SU-DHL-6 (cell line): ENCODE data around the gene BBS2.

ENCODE experiments used
- H2AFZ ChIP-seq: fragments of 200-600 bp; sonication (generic); 2 replicates; pipeline ENCODE4 v1.6.1; 2014; ENCODE audit warnings: low read depth, mild to moderate bottlenecking, moderate library complexity, mixed read lengths, antibody characterized with exemption, low read length; ENCODE audit not compliant: severe bottlenecking
- H3F3A ChIP-seq: fragments of 200-600 bp; shearing (Covaris generic); 2 replicates; pipeline ENCODE4 v1.6.0; 2016; ENCODE audit warnings: antibody characterized with exemption, mild to moderate bottlenecking; ENCODE audit not compliant: insufficient read depth
- H3K27ac ChIP-seq: fragments of 200-600 bp; sonication (generic); 2 replicates; pipeline ENCODE4 v1.5.1; 2016; ENCODE audit warnings: low read depth, mild to moderate bottlenecking, low read length, moderate library complexity, mixed read lengths
- H3K27me3 ChIP-seq: fragments of 200-600 bp; sonication (generic), shearing (Covaris generic); 2 replicates; pipeline ENCODE4 v1.6.0; 2014; ENCODE audit warnings: mild to moderate bottlenecking, low read length
- H3K36me3 ChIP-seq: fragments of 200-600 bp; sonication (generic); 2 replicates; pipeline ENCODE4 v1.6.1; 2014; ENCODE audit warnings: mild to moderate bottlenecking, low read length, mixed read lengths
- H3K4me2 ChIP-seq: fragments of 300-600, 200-600 bp; shearing (Covaris generic), sonication (generic); 2 replicates; pipeline ENCODE4 v1.6.0; 2014; ENCODE audit warnings: low read length, low read depth, mild to moderate bottlenecking; ENCODE audit not compliant: poor library complexity, severe bottlenecking
- H3K4me3 ChIP-seq: fragments of 200-600 bp; sonication (generic); 2 replicates; pipeline ENCODE4 v1.5.1; 2014; ENCODE audit warnings: antibody characterized with exemption, low read length, mild to moderate bottlenecking, mixed read lengths; ENCODE audit not compliant: insufficient read depth, poor library complexity, severe bottlenecking
- H3K79me2 ChIP-seq: fragments of 200-600 bp; sonication (generic); 2 replicates; pipeline ENCODE4 v1.6.1; 2014; ENCODE audit warnings: mild to moderate bottlenecking, low read length, moderate library complexity; ENCODE audit not compliant: insufficient read depth
- H3K9ac ChIP-seq: fragments of 200-600 bp; sonication (generic); 2 replicates; pipeline ENCODE4 v1.7.0; 2014; ENCODE audit warnings: mild to moderate bottlenecking, low read length
- H3K9me2 ChIP-seq: fragments of 200-600 bp; sonication (generic); replicated peaks from 2 replicates; pipeline ENCODE4 v1.6.1; 2014; ENCODE audit warnings: low read length; ENCODE audit not compliant: insufficient read depth
- H3K9me3 ChIP-seq: fragments of 200-600 bp; sonication (generic); 2 replicates; pipeline ENCODE4 v1.6.1; 2014; ENCODE audit warnings: low read length, mixed read lengths; ENCODE audit not compliant: insufficient read depth
- H4K20me1 ChIP-seq: fragments of 200-600 bp; sonication (generic); 2 replicates; pipeline ENCODE4 v1.6.1; 2014; ENCODE audit warnings: low read depth, mild to moderate bottlenecking, antibody characterized with exemption, low read length, moderate library complexity, mixed read lengths
- CTCF ChIP-seq: fragments of 200-600 bp; sonication (generic); IDR thresholded peaks from one replicate; pipeline ENCODE4 v1.5.1; 2017; ENCODE audit warnings: antibody characterized with exemption, mild to moderate bottlenecking, low read length, moderate library complexity; ENCODE audit not compliant: insufficient read depth, poor library complexity, severe bottlenecking
- EZH2phosphoT487 ChIP-seq: fragments of 200-600 bp; sonication (generic), shearing (Covaris generic); conservative IDR thresholded peaks from 2 replicates; pipeline ENCODE4 v1.6.1; 2018; ENCODE audit warnings: mild to moderate bottlenecking, antibody characterized with exemption, low read length, moderate library complexity, mixed read lengths

Gene BBS2

GRCh38 chr16:56475201-56475600, 44.6 kb downstream of the BBS2 start:
- H2AFZ ChIP-seq, result no peak overlapping the region
- H3K4me2 ChIP-seq, result no peak overlapping the region
- H3K27me3 ChIP-seq, result no peaks in the 10 kb centered on the region
- H3K36me3 ChIP-seq, result peaks cover 41% of the 10 kb centered on the region
- no peak for TF ChIP-seq EZH2phosphoT487
- TF ChIP-seq CTCF, result no peak
- no peaks in the 10 kb centered on the region for H4K20me1 ChIP-seq
- no peaks in the 10 kb centered on the region for H3K9me2 ChIP-seq
- H3F3A ChIP-seq, result no peaks in the 10 kb centered on the region
- H3K4me3 ChIP-seq, result no peak overlapping the region
- H3K9me3 ChIP-seq, result no peaks in the 10 kb centered on the region
- no peaks in the 10 kb centered on the region for H3K79me2 ChIP-seq
- no peak overlapping the region for H3K27ac ChIP-seq
- H3K9ac ChIP-seq, result no peak overlapping the region

- Histone ChIP-seq H3K9me3 (no peaks in the 10 kb centered on the region), H3K9ac (no peak overlapping the region), H3F3A (no peaks in the 10 kb centered on the region), H3K27me3 (no peaks in the 10 kb centered on the region), H3K9me2 (no peaks in the 10 kb centered on the region), H3K4me2 (no peak overlapping the region), H3K36me3 (peaks cover 37% of the 10 kb centered on the region), H3K27ac (no peak overlapping the region), H3K4me3 (no peak overlapping the region), H2AFZ (no peak overlapping the region), H3K79me2 (no peaks in the 10 kb centered on the region), H4K20me1 (no peaks in the 10 kb centered on the region)
- TF ChIP-seq EZH2phosphoT487 (no peak), CTCF (no peak)
Measured at GRCh38 chr16:56470666-56471065, 49.2 kb downstream of the BBS2 start.

GRCh38 chr16:56470232-56470631, 49.6 kb downstream of the BBS2 start:
- H3K9me3 ChIP-seq, result no peaks in the 10 kb centered on the region
- no peaks in the 10 kb centered on the region for H3K27me3 ChIP-seq
- no peaks in the 10 kb centered on the region for H3K79me2 ChIP-seq
- no peak overlapping the region for H3K4me3 ChIP-seq
- no peak overlapping the region for H3K27ac ChIP-seq
- H3K4me2 ChIP-seq, result no peak overlapping the region
- TF ChIP-seq EZH2phosphoT487 (no peak), CTCF (no peak)
- H3K9ac ChIP-seq, result no peak overlapping the region
- peaks cover 36% of the 10 kb centered on the region for H3K36me3 ChIP-seq
- H4K20me1 ChIP-seq, result no peaks in the 10 kb centered on the region
- no peaks in the 10 kb centered on the region for H3K9me2 ChIP-seq
- no peak overlapping the region for H2AFZ ChIP-seq
- H3F3A ChIP-seq, result no peaks in the 10 kb centered on the region
